ENCODE measurements around the gene SDF2.

Gene SDF2

DNA sequence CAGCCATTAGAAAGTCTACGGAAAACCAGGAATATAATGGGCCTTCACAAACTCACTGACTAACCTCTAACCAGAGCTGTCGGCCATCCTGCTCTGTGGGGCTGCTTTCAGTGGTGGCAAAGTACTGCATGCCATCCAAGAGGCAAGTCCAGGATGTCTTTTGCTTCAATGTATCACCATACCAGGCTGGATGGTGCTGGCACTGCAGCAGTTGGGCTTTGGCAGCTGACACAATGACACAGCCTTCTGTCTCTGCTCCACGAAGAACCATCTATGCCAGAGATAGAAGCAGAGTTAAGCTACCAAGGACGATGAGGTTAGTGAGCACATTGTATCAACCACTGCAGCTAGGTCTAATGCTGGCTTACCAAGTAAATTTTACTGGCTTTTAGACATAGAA lies 38.0 kb downstream of the SDF2 start:
- Histone ChIP-seq H3K9ac (ENCODE audit: low read depth, low read length, poor library complexity) (no peak overlapping the region), H3K4ac (ENCODE audit: low read length) (no peak overlapping the region), H3K27me3 (ENCODE audit: control insufficient read depth in 3 of 3, insufficient read depth in 3 of 3, low read depth in 1 of 3, low read length in 3 of 3) (no peaks in the 10 kb centered on the region), H4K91ac (ENCODE audit: low read depth, low read length, poor library complexity) (no peak overlapping the region), H3K14ac (ENCODE audit: low read length) (no peak overlapping the region), H2BK120ac (ENCODE audit: low read depth, low read length) (no peak overlapping the region), H3K27ac (replicated peaks; ENCODE audit: low read length) (no peak overlapping the region), H3K4me1 (ENCODE audit: control insufficient read depth in 2 of 2, insufficient read depth in 1 of 2, low read depth in 1 of 2, low read length in 2 of 2) (no peaks in the 10 kb centered on the region), H3K9me3 (replicated peaks in 1 of 2; ENCODE audit: control insufficient read depth in 2 of 2, insufficient read depth in 1 of 2, low read depth in 1 of 2, low read length in 2 of 2) (no peaks in the 10 kb centered on the region), H3K23ac (ENCODE audit: low read depth, low read length, poor library complexity) (no peak overlapping the region), H3K4me2 (ENCODE audit: insufficient read depth, low read length, poor library complexity, severe bottlenecking) (no peak overlapping the region), H3K4me3 (ENCODE audit: low read length in 2 of 2) (no peak overlapping the region), H2AFZ (ENCODE audit: low read length) (no peak overlapping the region), H2BK5ac (ENCODE audit: low read length) (no peak overlapping the region), H3K36me3 (replicated peaks in 1 of 2; ENCODE audit: control insufficient read depth in 2 of 2, insufficient read depth in 2 of 2, low read length in 2 of 2) (peaks cover 52 to 95% of the 10 kb centered on the region in 2 donors), H2BK12ac (ENCODE audit: low read length) (no peak overlapping the region), H3K18ac (ENCODE audit: low read length) (no peak overlapping the region), H3K79me1 (ENCODE audit: low read depth, low read length) (peaks cover 1% of the 10 kb centered on the region), H2BK15ac (ENCODE audit: low read length) (no peak overlapping the region), H4K8ac (ENCODE audit: low read depth, low read length) (no peak overlapping the region), H2AK5ac (ENCODE audit: low read depth, low read length) (no peak overlapping the region)
- DNase-seq (ENCODE audit: low spot score), result no peak
- WGBS, 2 donors (ENCODE audit: extremely low coverage in 2 of 2, insufficient read length in 2 of 2, insufficient replicate concordance in 1 of 2), result no CpG with 5 or more reads among the region's 4 CpGs

DNA sequence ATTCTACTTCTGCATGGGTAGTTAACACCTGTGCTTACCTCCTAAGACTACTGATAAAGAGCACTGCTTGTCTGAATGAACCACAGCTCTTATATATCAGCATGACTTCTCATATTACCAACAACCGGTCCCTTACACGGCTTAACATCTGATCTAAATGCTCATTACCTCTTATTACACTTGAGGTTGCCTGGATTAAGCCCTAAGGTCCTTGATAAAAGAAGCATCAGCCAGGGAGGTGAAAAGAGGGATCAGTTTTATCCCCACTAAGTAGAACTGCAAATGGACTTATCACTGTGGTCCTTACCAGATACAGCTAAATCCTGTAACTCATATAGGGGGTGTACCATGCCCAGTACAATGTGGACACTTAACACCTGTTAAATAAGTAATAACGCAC lies 39.5 kb downstream of the SDF2 start:
- Histone ChIP-seq H3K9me3 (replicated peaks in 1 of 2; ENCODE audit: control insufficient read depth in 2 of 2, insufficient read depth in 1 of 2, low read depth in 1 of 2, low read length in 2 of 2) (no peaks in the 10 kb centered on the region), H3K4me1 (ENCODE audit: control insufficient read depth in 2 of 2, insufficient read depth in 1 of 2, low read depth in 1 of 2, low read length in 2 of 2) (no peaks in the 10 kb centered on the region), H2AFZ (ENCODE audit: low read length) (no peak overlapping the region), H3K36me3 (replicated peaks in 1 of 2; ENCODE audit: control insufficient read depth in 2 of 2, insufficient read depth in 2 of 2, low read length in 2 of 2) (peaks cover 48 to 96% of the 10 kb centered on the region in 2 donors), H3K14ac (ENCODE audit: low read length) (no peak overlapping the region), H2BK5ac (ENCODE audit: low read length) (no peak overlapping the region), H4K91ac (ENCODE audit: low read depth, low read length, poor library complexity) (no peak overlapping the region), H2AK5ac (ENCODE audit: low read depth, low read length) (no peak overlapping the region), H3K4ac (ENCODE audit: low read length) (no peak overlapping the region), H3K27me3 (ENCODE audit: control insufficient read depth in 3 of 3, insufficient read depth in 3 of 3, low read depth in 1 of 3, low read length in 3 of 3) (no peaks in the 10 kb centered on the region), H2BK15ac (ENCODE audit: low read length) (no peak overlapping the region), H3K18ac (ENCODE audit: low read length) (no peak overlapping the region), H4K8ac (ENCODE audit: low read depth, low read length) (no peak overlapping the region), H2BK120ac (ENCODE audit: low read depth, low read length) (no peak overlapping the region), H3K4me3 (ENCODE audit: low read length in 2 of 2) (no peak overlapping the region), H3K9ac (ENCODE audit: low read depth, low read length, poor library complexity) (no peak overlapping the region), H2BK12ac (ENCODE audit: low read length) (no peak overlapping the region), H3K4me2 (ENCODE audit: insufficient read depth, low read length, poor library complexity, severe bottlenecking) (no peak overlapping the region), H3K23ac (ENCODE audit: low read depth, low read length, poor library complexity) (no peak overlapping the region), H3K27ac (replicated peaks; ENCODE audit: low read length) (no peak overlapping the region), H3K79me1 (ENCODE audit: low read depth, low read length) (peaks cover 1% of the 10 kb centered on the region)
- no peak for DNase-seq (ENCODE audit: low spot score)
- no CpG with 5 or more reads among the region's 3 CpGs for WGBS, 2 donors (ENCODE audit: extremely low coverage in 2 of 2, insufficient read length in 2 of 2, insufficient replicate concordance in 1 of 2)

DNA sequence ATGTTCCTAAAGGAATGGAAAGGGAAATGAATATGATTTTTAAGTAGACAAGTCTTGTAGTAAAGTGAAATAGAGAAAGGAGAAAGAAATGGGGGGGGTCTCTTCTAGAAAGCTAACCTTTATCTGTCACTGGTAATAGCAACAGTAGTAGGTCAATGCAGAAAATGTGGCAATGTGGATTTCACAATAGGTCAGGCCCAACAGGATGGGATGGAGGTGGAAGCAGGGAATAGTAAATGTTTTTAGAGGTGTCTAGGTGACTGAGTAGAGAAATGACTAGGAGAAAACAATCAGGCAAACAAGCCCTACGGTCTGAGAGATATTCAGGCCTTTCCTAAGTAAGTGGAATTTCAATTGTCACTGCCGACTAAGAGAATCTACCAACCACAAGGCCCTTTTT lies 41.7 kb downstream of the SDF2 start:
- Histone ChIP-seq H3K4ac (ENCODE audit: low read length) (no peak overlapping the region), H3K14ac (ENCODE audit: low read length) (no peak overlapping the region), H3K27ac (replicated peaks; ENCODE audit: low read length) (no peak overlapping the region), H2BK15ac (ENCODE audit: low read length) (no peak overlapping the region), H3K4me3 (ENCODE audit: low read length in 2 of 2) (no peak overlapping the region), H2BK5ac (ENCODE audit: low read length) (no peak overlapping the region), H3K36me3 (replicated peaks in 1 of 2; ENCODE audit: control insufficient read depth in 2 of 2, insufficient read depth in 2 of 2, low read length in 2 of 2) (peaks cover 62 to 98% of the 10 kb centered on the region in 2 donors), H3K23ac (ENCODE audit: low read depth, low read length, poor library complexity) (no peak overlapping the region), H3K4me1 (ENCODE audit: control insufficient read depth in 2 of 2, insufficient read depth in 1 of 2, low read depth in 1 of 2, low read length in 2 of 2) (no peaks in the 10 kb centered on the region), H2AFZ (ENCODE audit: low read length) (no peak overlapping the region), H2BK12ac (ENCODE audit: low read length) (no peak overlapping the region), H4K91ac (ENCODE audit: low read depth, low read length, poor library complexity) (no peak overlapping the region), H3K18ac (ENCODE audit: low read length) (no peak overlapping the region), H2AK5ac (ENCODE audit: low read depth, low read length) (no peak overlapping the region), H2BK120ac (ENCODE audit: low read depth, low read length) (no peak overlapping the region), H4K8ac (ENCODE audit: low read depth, low read length) (no peak overlapping the region), H3K4me2 (ENCODE audit: insufficient read depth, low read length, poor library complexity, severe bottlenecking) (no peak overlapping the region), H3K79me1 (ENCODE audit: low read depth, low read length) (no peaks in the 10 kb centered on the region), H3K9me3 (replicated peaks in 1 of 2; ENCODE audit: control insufficient read depth in 2 of 2, insufficient read depth in 1 of 2, low read depth in 1 of 2, low read length in 2 of 2) (no peaks in the 10 kb centered on the region), H3K9ac (ENCODE audit: low read depth, low read length, poor library complexity) (no peak overlapping the region), H3K27me3 (ENCODE audit: control insufficient read depth in 3 of 3, insufficient read depth in 3 of 3, low read depth in 1 of 3, low read length in 3 of 3) (no peaks in the 10 kb centered on the region)
- DNase-seq (ENCODE audit: low spot score), result no peak
- WGBS, 2 donors (ENCODE audit: extremely low coverage in 2 of 2, insufficient read length in 2 of 2, insufficient replicate concordance in 1 of 2), result no CpG with 5 or more reads among the region's 2 CpGs

DNA sequence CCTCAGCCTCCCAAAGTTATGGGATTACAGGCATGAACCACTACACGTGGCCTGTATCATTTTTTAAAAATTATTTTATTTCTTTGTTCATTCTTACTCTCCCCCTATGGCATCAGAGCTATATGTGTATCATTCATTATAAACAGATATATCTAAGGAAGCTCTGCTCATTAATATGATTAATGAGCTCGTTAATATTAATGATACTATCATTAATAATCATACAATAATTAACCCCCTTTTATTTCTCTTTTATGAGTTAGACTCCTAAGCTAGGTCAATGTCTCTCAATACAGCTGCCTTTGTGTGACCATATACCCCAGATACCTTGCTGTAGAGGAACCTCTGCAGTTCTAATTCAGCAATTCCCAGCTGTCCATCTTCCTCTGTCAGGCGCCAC lies 43.2 kb downstream of the SDF2 start:
- H4K91ac ChIP-seq (ENCODE audit: low read depth, low read length, poor library complexity), result no peak overlapping the region
- H3K27ac ChIP-seq (replicated peaks; ENCODE audit: low read length), result no peak overlapping the region
- H2AFZ ChIP-seq (ENCODE audit: low read length), result no peak overlapping the region
- no peaks in the 10 kb centered on the region for H3K27me3 ChIP-seq (ENCODE audit: control insufficient read depth in 3 of 3, insufficient read depth in 3 of 3, low read depth in 1 of 3, low read length in 3 of 3)
- no peak overlapping the region for H2AK5ac ChIP-seq (ENCODE audit: low read depth, low read length)
- no peak overlapping the region for H3K23ac ChIP-seq (ENCODE audit: low read depth, low read length, poor library complexity)
- no peak for DNase-seq (ENCODE audit: low spot score)
- no peak overlapping the region for H3K4ac ChIP-seq (ENCODE audit: low read length)
- H3K4me3 ChIP-seq (ENCODE audit: low read length in 2 of 2), result no peak overlapping the region
- H3K36me3 ChIP-seq (replicated peaks in 1 of 2; ENCODE audit: control insufficient read depth in 2 of 2, insufficient read depth in 2 of 2, low read length in 2 of 2), result peaks cover 65 to 98% of the 10 kb centered on the region in 2 donors
- no peak overlapping the region for H2BK120ac ChIP-seq (ENCODE audit: low read depth, low read length)
- no peaks in the 10 kb centered on the region for H3K79me1 ChIP-seq (ENCODE audit: low read depth, low read length)
- no peaks in the 10 kb centered on the region for H3K4me1 ChIP-seq (ENCODE audit: control insufficient read depth in 2 of 2, insufficient read depth in 1 of 2, low read depth in 1 of 2, low read length in 2 of 2)
- H3K9ac ChIP-seq (ENCODE audit: low read depth, low read length, poor library complexity), result no peak overlapping the region
- H3K18ac ChIP-seq (ENCODE audit: low read length), result no peak overlapping the region
- WGBS, 2 donors (ENCODE audit: extremely low coverage in 2 of 2, insufficient read length in 2 of 2, insufficient replicate concordance in 1 of 2), result no CpG with 5 or more reads among the region's 3 CpGs
- H2BK5ac ChIP-seq (ENCODE audit: low read length), result no peak overlapping the region
- H3K14ac ChIP-seq (ENCODE audit: low read length), result no peak overlapping the region
- no peak overlapping the region for H2BK15ac ChIP-seq (ENCODE audit: low read length)
- H4K8ac ChIP-seq (ENCODE audit: low read depth, low read length), result no peak overlapping the region
- no peak overlapping the region for H2BK12ac ChIP-seq (ENCODE audit: low read length)
- no peak overlapping the region for H3K4me2 ChIP-seq (ENCODE audit: insufficient read depth, low read length, poor library complexity, severe bottlenecking)
- H3K9me3 ChIP-seq (replicated peaks in 1 of 2; ENCODE audit: control insufficient read depth in 2 of 2, insufficient read depth in 1 of 2, low read depth in 1 of 2, low read length in 2 of 2), result no peaks in the 10 kb centered on the region

Measured in neuronal stem cell (in vitro differentiated cells).